OCI-LY1 (cell line): ENCODE data around the gene CMIP.

Source experiments
- H2AFZ ChIP-seq: fragments of 200-600 bp; sonication (generic), shearing (Covaris generic); 2 replicates; pipeline ENCODE4 v1.6.0; 2014; ENCODE audit warnings: antibody characterized with exemption, mild to moderate bottlenecking, low read length
- H3F3A ChIP-seq: fragments of 200-600 bp; sonication (generic), shearing (Covaris generic); 2 replicates; pipeline ENCODE4 v1.6.0; 2014; ENCODE audit warnings: mild to moderate bottlenecking, antibody characterized with exemption, low read length, moderate library complexity; ENCODE audit not compliant: insufficient read depth
- H3K27ac ChIP-seq: fragments of 200-600 bp; sonication (generic); 2 replicates; pipeline ENCODE4 v1.5.1; 2014; ENCODE audit warnings: low read length, mixed run types, mild to moderate bottlenecking, low read depth; ENCODE audit not compliant: poor library complexity, severe bottlenecking
- H3K27me3 ChIP-seq: fragments of 200-600 bp; sonication (generic); 2 replicates; pipeline ENCODE4 v1.6.0; 2014; ENCODE audit warnings: antibody characterized with exemption, mild to moderate bottlenecking, low read length, moderate library complexity; ENCODE audit not compliant: insufficient read depth
- H3K36me3 ChIP-seq: fragments of 200-600 bp; sonication (generic); 2 replicates; pipeline ENCODE4 v1.6.1; 2014; ENCODE audit warnings: mild to moderate bottlenecking, antibody characterized with exemption, low read length, moderate library complexity, mixed read lengths; ENCODE audit not compliant: insufficient read depth
- H3K4me1 ChIP-seq: fragments of 200-600 bp; sonication (generic); 2 replicates; pipeline ENCODE4 v1.5.1; 2014; ENCODE audit warnings: mild to moderate bottlenecking, low read length, moderate library complexity; ENCODE audit not compliant: insufficient read depth, severe bottlenecking
- H3K4me2 ChIP-seq: fragments of 200-600 bp; sonication (generic), shearing (Covaris generic); 2 replicates; pipeline ENCODE4 v1.6.1; 2014; ENCODE audit warnings: low read length
- H3K4me3 ChIP-seq: fragments of 200-600 bp; sonication (generic); 2 replicates; pipeline ENCODE4 v1.5.1; 2014; ENCODE audit warnings: low read length, low read depth, mild to moderate bottlenecking, mixed read lengths; ENCODE audit not compliant: poor library complexity, severe bottlenecking
- H3K79me2 ChIP-seq: fragments of 200-600 bp; shearing (Covaris generic); 2 replicates; pipeline ENCODE4 v1.6.1; 2016; ENCODE audit warnings: mixed run types, low read length, mixed read lengths; ENCODE audit not compliant: insufficient read depth
- H3K9ac ChIP-seq: fragments of 200-600 bp; sonication (generic), shearing (Covaris generic); 2 replicates; pipeline ENCODE4 v1.6.1; 2014; ENCODE audit warnings: mild to moderate bottlenecking, low read length, mixed read lengths
- H3K9me2 ChIP-seq: fragments of 200-600 bp; sonication (generic), shearing (Covaris generic); 2 replicates; pipeline ENCODE4 v1.6.1; 2014; ENCODE audit warnings: low read depth, mild to moderate bottlenecking, low read length, mixed read lengths
- H3K9me3 ChIP-seq: fragments of 200-600 bp; shearing (Covaris generic); 2 replicates; pipeline ENCODE4 v1.6.1; 2014; ENCODE audit warnings: low read length, mixed read lengths
- H4K20me1 ChIP-seq: fragments of 200-600 bp; sonication (generic), shearing (Covaris generic); 2 replicates; pipeline ENCODE4 v1.6.0; 2016; ENCODE audit warnings: mild to moderate bottlenecking, low read length; ENCODE audit not compliant: insufficient read depth
- CTCF ChIP-seq: fragments of 200-600 bp; sonication (generic), shearing (Covaris generic); IDR thresholded peaks from 2 replicates; pipeline ENCODE4 v1.5.1; 2017; ENCODE audit warnings: mild to moderate bottlenecking, antibody characterized with exemption, low read length, moderate library complexity, mixed read lengths
- EZH2 ChIP-seq: fragments of 200-600 bp; sonication (generic), shearing (Covaris generic); IDR thresholded peaks from 2 replicates; pipeline ENCODE4 v1.8.0; 2017; ENCODE audit warnings: borderline replicate concordance, mixed run types, mild to moderate bottlenecking, antibody characterized with exemption, low read length, moderate library complexity, mixed read lengths

The CMIP gene

GRCh38 chr16:81493755-81494433 is 49.3 kb downstream of the CMIP start:
- TF ChIP-seq EZH2, result no peak
- TF ChIP-seq CTCF, result no peak
- H4K20me1 ChIP-seq, result no peaks in the 10 kb centered on the region
- H3K4me3 ChIP-seq, result no peak overlapping the region
- H3K4me2 ChIP-seq, result no peak overlapping the region
- H3K9me3 ChIP-seq, result no peaks in the 10 kb centered on the region
- H3K9me2 ChIP-seq, result no peaks in the 10 kb centered on the region
- no peaks in the 10 kb centered on the region for H3K27me3 ChIP-seq
- no peaks in the 10 kb centered on the region for H3F3A ChIP-seq
- peaks cover 20% of the 10 kb centered on the region; the same call in 1 of the 2 replicates for H3K36me3 ChIP-seq
- H3K27ac ChIP-seq, result no peak overlapping the region
- peaks cover 37% of the 10 kb centered on the region for H3K4me1 ChIP-seq
- no peak overlapping the region for H3K9ac ChIP-seq
- no peak overlapping the region for H2AFZ ChIP-seq
- no peaks in the 10 kb centered on the region for H3K79me2 ChIP-seq

GRCh38 chr16:81494434-81494806 is 49.8 kb downstream of the CMIP start:
- Histone ChIP-seq H3K27me3 (no peaks in the 10 kb centered on the region), H3K9me3 (no peaks in the 10 kb centered on the region), H3K4me3 (no peak overlapping the region), H3K27ac (no peak overlapping the region), H2AFZ (no peak overlapping the region), H3F3A (no peaks in the 10 kb centered on the region), H3K4me1 (peaks cover 37% of the 10 kb centered on the region), H3K9me2 (no peaks in the 10 kb centered on the region), H3K79me2 (no peaks in the 10 kb centered on the region), H3K4me2 (no peak overlapping the region), H3K9ac (no peak overlapping the region), H4K20me1 (no peaks in the 10 kb centered on the region), H3K36me3 (peaks cover 22% of the 10 kb centered on the region; the same call in 1 of the 2 replicates)
- TF ChIP-seq CTCF, result no peak
- no peak for TF ChIP-seq EZH2

- Histone ChIP-seq H4K20me1 (no peaks in the 10 kb centered on the region), H2AFZ (no peak overlapping the region), H3K4me3 (no peak overlapping the region), H3K9me3 (no peaks in the 10 kb centered on the region), H3F3A (no peaks in the 10 kb centered on the region), H3K9me2 (no peaks in the 10 kb centered on the region), H3K27ac (no peak overlapping the region), H3K4me1 (peaks cover 37% of the 10 kb centered on the region), H3K9ac (no peak overlapping the region), H3K4me2 (no peak overlapping the region), H3K79me2 (no peaks in the 10 kb centered on the region), H3K27me3 (no peaks in the 10 kb centered on the region), H3K36me3 (peaks cover 22% of the 10 kb centered on the region; the same call in 1 of the 2 replicates)
- TF ChIP-seq CTCF (no peak), EZH2 (no peak)
Observed at GRCh38 chr16:81494888-81495287, 50.3 kb downstream of the CMIP start.
